GM12873 (cell line): Measurements from ENCODE around the gene NR6A1.
A peak's percentile ranks its signal among the peaks of the same experiment; 100 is the strongest.

Experiments
- TF ChIP-seq, protein P1 (sequence below): IDR thresholded peaks from 2 replicates; pipeline ENCODE4 v1.5.1; 2012; ENCODE audit warnings: low read depth, mild to moderate bottlenecking, moderate library complexity, low read length, control low read depth; ENCODE audit not compliant: insufficient read depth; ENCODE audit errors: missing control alignments

NR6A1 gene

DNA sequence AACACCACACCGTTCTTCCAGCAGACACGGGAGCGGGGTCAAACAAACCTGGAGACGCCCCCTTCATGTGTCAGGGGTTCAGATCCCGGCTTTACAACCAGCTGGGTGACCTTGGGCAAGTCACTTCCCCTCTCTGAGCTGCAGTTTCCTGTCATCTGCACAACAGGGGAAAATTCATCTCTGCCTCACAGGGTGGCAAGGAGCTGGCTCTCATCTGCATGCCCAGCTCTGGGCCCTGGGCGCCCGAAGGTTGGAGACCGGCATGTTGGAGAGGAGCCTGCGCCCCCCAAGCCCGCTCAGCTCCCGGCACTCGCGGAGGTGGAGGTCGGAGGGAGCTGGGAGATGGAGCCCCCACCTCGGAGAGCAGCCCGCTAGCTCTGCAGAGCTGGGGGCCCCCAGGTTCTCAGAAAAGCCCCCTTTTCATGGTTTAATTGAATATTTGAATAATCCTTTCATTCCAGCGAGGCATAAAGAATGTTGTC is 284.3 kb downstream of the NR6A1 start:
- TF ChIP-seq, protein P1, sequence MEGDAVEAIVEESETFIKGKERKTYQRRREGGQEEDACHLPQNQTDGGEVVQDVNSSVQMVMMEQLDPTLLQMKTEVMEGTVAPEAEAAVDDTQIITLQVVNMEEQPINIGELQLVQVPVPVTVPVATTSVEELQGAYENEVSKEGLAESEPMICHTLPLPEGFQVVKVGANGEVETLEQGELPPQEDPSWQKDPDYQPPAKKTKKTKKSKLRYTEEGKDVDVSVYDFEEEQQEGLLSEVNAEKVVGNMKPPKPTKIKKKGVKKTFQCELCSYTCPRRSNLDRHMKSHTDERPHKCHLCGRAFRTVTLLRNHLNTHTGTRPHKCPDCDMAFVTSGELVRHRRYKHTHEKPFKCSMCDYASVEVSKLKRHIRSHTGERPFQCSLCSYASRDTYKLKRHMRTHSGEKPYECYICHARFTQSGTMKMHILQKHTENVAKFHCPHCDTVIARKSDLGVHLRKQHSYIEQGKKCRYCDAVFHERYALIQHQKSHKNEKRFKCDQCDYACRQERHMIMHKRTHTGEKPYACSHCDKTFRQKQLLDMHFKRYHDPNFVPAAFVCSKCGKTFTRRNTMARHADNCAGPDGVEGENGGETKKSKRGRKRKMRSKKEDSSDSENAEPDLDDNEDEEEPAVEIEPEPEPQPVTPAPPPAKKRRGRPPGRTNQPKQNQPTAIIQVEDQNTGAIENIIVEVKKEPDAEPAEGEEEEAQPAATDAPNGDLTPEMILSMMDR, result no peak

DNA sequence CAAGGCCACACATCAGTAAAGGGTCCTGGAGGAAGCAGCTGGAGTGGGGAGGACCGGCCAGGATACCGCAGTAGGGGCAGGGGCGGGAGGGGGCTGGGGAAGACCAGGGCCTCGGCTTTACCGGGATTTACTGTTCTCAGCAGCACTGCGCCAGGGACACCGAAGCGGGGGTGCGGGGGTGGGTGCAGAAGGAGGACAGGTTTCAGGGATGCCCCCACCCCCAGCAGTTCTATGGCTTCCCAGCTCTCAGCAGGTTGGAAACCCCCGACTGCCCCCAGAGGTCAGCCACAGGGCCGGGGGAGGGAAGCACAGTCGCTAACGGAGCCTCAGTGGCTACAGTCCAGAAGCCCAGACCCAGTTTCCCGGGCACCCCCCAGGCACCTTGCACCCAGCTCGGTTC is 285.2 kb downstream of the NR6A1 start:
- TF ChIP-seq, protein P1, result no peak

DNA sequence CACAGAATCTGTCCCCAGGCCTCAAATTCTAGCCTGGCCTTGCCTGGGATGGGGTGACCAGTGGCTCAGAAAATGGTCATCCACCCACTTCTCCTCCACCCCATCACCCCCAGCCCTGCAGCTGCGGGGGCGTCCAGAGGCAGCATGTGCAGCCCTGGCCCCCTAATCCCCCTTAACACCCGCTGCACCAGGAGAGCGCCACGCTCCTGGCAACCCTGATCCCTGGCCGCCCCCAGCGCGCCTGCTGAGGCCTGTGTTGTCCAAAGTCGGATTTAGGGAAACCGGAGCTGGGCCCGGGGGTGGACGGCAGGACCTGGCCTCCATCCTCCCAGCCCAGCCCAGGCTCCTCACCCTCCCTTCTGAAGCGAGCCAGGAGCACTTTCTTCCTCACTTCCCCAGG is 285.9 kb downstream of the NR6A1 start:
- TF ChIP-seq, protein P1, result no peak

DNA sequence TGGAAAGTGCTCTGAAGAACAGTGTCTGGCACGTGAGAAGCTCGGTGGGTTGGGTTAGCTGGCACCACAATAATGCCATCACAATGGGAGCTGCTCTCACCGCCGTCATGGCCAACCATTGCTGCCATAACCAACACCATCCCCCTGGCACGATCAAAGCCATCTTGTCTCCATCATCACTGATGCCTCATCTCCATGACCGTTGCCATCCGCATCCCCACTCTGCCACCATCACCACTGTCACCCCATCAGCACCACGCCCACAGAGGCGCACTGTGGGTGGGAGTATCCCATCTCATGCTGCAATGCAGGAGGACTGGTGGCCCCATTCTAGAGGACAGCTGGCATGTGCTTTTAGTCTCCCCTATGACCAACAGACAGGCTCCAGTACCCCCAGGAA is 287.6 kb downstream of the NR6A1 start:
- TF ChIP-seq, protein P1, result no peak

DNA sequence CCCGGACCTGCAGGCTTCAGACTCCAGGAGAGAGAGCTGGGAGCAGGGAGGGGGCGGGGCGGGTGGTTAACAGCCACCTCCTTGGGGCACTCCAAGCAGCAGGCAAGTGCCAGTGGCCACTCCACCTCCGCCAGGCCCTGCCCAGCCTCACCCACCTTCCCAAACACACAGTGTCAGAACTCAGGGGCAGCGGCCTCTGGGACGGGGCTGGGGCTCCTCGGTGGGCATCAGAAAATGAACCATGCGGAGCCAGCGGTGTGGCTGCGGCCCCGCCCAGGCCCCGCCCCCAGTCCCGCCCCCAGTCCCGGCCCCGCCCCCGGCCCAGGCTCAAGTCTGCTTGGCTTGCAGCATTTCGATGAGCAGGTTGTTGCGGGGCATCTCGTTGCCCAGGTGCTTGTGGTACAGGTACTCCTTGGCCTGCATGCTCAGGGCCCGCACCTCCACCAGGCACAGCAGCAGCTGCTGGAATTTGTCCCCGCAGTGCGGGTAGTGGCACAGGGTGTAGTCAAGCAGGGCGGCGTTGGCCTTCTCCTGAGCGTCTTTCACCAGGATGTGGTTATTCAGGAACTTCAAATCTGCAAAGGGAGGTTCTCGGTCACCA is 288.6 kb downstream of the NR6A1 start:
- TF ChIP-seq, protein P1, result no peak

DNA sequence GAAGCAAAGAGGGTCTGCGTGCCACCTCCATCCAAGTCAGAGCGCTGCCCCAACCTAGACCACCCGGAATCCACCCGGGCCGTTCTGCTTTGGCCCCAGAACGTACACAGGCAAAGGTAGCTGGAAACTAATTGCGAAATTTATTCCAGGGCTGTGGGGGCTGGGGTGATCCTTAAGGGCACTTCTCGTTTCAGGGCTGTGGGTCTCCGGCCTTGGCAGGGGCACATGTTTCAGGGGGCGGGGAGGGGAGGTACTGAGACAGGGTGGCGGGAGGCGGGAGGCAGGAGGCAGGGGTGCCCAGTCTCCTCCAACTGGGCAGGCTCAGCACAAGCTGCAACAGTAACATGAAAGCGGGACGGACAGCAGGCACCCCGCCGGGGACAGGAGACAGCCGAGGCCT is 290.0 kb downstream of the NR6A1 start:
- TF ChIP-seq, protein P1, result no peak

DNA sequence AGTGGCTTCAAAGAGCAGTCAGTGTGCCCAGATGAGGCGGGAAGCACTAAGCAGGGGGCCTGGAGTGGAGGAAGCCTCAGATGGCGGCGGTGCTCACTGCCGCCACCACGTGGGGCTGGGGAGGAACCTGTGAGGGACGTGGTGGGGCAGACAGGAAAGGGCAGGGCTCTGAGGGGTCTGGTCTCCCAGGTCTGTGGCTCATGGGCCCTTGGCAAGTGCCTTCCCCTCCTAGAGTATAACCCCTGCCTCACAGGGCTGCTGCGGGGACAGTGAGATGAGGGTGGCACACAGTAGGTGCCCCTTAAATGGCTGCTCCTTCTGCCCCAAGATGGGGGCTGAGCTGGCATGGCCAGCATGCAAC is 290.5 kb downstream of the NR6A1 start:
- TF ChIP-seq, protein P1, result peak; percentile 65
